Activated B cell treated with CpG ODN at 0.5 μM for 24 hours (primary cell): Measurements from ENCODE around the gene CCNK. TPM values are rescaled to one million over a fixed set of nuclear protein-coding genes. Genes with fewer than 3 reads are reported as not detected.

Experiments
- ATAC-seq: fragments of 200-7000 bp; cut with Tn5 transposase; one replicate; pipeline ENCODE4 v1.10.0; 2021; ENCODE audit warnings: low read depth, mild to moderate bottlenecking, moderate library complexity
- CTCF ChIA-PET: fragments of 350-600 bp; sonication (Branson Sonifier 250); formaldehyde crosslinking; loops from one replicate; lab custom pipeline; 2021; ENCODE audit warnings: antibody characterized with exemption; lab: Charles Lee
- POLR2A ChIA-PET: fragments of 350-600 bp; sonication (Branson Sonifier 250); formaldehyde crosslinking; loops from one replicate; lab custom pipeline; 2021; ENCODE audit warnings: antibody characterized with exemption; lab: Charles Lee
- DNase-seq: peaks from one replicate; pipeline ENCODE4 v3.0.0; 2022
- H3K27ac Mint-ChIP-seq: one replicate; pipeline ENCODE4 v1.8.0; 2020; ENCODE audit warnings: mixed read lengths
- H3K27me3 Mint-ChIP-seq: one replicate; pipeline ENCODE4 v1.8.0; 2021; ENCODE audit warnings: mixed read lengths
- H3K36me3 Mint-ChIP-seq: one replicate; pipeline ENCODE4 v1.8.0; 2021; ENCODE audit warnings: low read depth, mixed read lengths
- H3K4me1 Mint-ChIP-seq: one replicate; pipeline ENCODE4 v1.8.0; 2021; ENCODE audit warnings: mixed read lengths
- H3K4me3 Mint-ChIP-seq: one replicate; pipeline ENCODE4 v1.8.0; 2020; ENCODE audit warnings: mild to moderate bottlenecking, mixed read lengths
- H3K9me3 Mint-ChIP-seq: one replicate; pipeline ENCODE4 v1.8.0; 2020; ENCODE audit warnings: mixed read lengths
- CTCF ChIP-seq: fragments of 200-600 bp; IDR thresholded peaks from one replicate; pipeline ENCODE4 v1.8.0; 2022; ENCODE audit warnings: antibody characterized with exemption, mild to moderate bottlenecking
- intact Hi-C: fragments of 100-400 bp; cut with micrococcal nuclease; formaldehyde crosslinking; loops from one replicate; pipeline ENCODE4 v1.15.1; 2024
- total RNA-seq: library from RNA; stranded (reverse); gene quantifications from 2 replicates; pipeline ENCODE4 v1.2.3, GENCODE V29; 2022

Gene CCNK
- total RNA-seq, 1 donor from 2014 or later = 79.2 TPM

- H3K9me3 Mint-ChIP-seq = no peaks in the 10 kb centered on the region
- no peak for DNase-seq
- peaks cover 26% of the 10 kb centered on the region for H3K4me1 Mint-ChIP-seq
- no peak overlapping the region for H3K27ac Mint-ChIP-seq
- CTCF ChIA-PET = no interaction called here
- POLR2A ChIA-PET = no interaction called here
- TF ChIP-seq CTCF = no peak
- peaks cover 2% of the 10 kb centered on the region for H3K36me3 Mint-ChIP-seq
- no peak for ATAC-seq
- intact Hi-C loops = no loop called here
- H3K4me3 Mint-ChIP-seq = no peak overlapping the region
- no peaks in the 10 kb centered on the region for H3K27me3 Mint-ChIP-seq
These were observed 5.5 kb upstream of the CCNK start for GRCh38 chr14:99475660-99476059.

- ChIA-PET CTCF (no interaction called here), POLR2A (no interaction called here)
- ATAC-seq (no peak), DNase-seq (no peak)
- intact Hi-C loops = no loop called here
- Mint-ChIP-seq H3K27ac (no peak overlapping the region), H3K27me3 (no peaks in the 10 kb centered on the region), H3K4me3 (no peak overlapping the region), H3K4me1 (peaks cover 28% of the 10 kb centered on the region), H3K36me3 (peaks cover 8% of the 10 kb centered on the region), H3K9me3 (no peaks in the 10 kb centered on the region)
- TF ChIP-seq CTCF = no peak
These were observed 4.3 kb upstream of the CCNK start for GRCh38 chr14:99476864-99477263.

- Mint-ChIP-seq H3K4me1 (peaks cover 41% of the 10 kb centered on the region), H3K27ac (no peak overlapping the region)
These were observed 3.1 kb upstream of the CCNK start for GRCh38 chr14:99478128-99478527.

GRCh38 chr14:99479160-99479905, 1.9 kb upstream of the CCNK start:
- no peak for ATAC-seq
- CTCF ChIA-PET = no interaction called here
- no peaks in the 10 kb centered on the region for H3K27me3 Mint-ChIP-seq
- DNase-seq = no peak
- H3K36me3 Mint-ChIP-seq = peaks cover 8% of the 10 kb centered on the region
- peaks cover 52% of the 10 kb centered on the region for H3K4me1 Mint-ChIP-seq
- H3K9me3 Mint-ChIP-seq = no peaks in the 10 kb centered on the region
- peak overlapping the region; percentile 94 for H3K4me3 Mint-ChIP-seq
- POLR2A ChIA-PET = interaction anchor here (1.9 kb wide), 1 partner anchor 205 kb away, joined by 15 read pairs; the partner anchor contains the start of gene CYP46A1
- intact Hi-C loops = no loop called here
- peak overlapping the region; percentile 82 for H3K27ac Mint-ChIP-seq
- TF ChIP-seq CTCF = no peak

More at GRCh38 chr14:99478128-99478527, 3.1 kb upstream of the CCNK start:
- no peak for DNase-seq
- POLR2A ChIA-PET = no interaction called here
- H3K9me3 Mint-ChIP-seq = no peaks in the 10 kb centered on the region
- peaks cover 8% of the 10 kb centered on the region for H3K36me3 Mint-ChIP-seq
- intact Hi-C loops = no loop called here
- no peak overlapping the region for H3K4me3 Mint-ChIP-seq
- no peak for ATAC-seq
- CTCF ChIA-PET = no interaction called here
- H3K27me3 Mint-ChIP-seq = no peaks in the 10 kb centered on the region
- no peak for TF ChIP-seq CTCF
